Activated T-helper 1 cell treated with Interleukin-2 at 50 U/mL for 16 hours (primary cell): Measurements from ENCODE around the gene TAS1R2.

ENCODE experiments used
- DNase-seq: peaks from one replicate; pipeline ENCODE4 v3.0.0-alpha.2; 2020; ENCODE audit warnings: low read depth

TAS1R2 gene

GRCh38 chr1:18802231-18802630 is 57.2 kb downstream of the TAS1R2 start:
- no peak for DNase-seq

GRCh38 chr1:18800258-18800657 is 59.2 kb downstream of the TAS1R2 start:
- no peak for DNase-seq

- DNase-seq, result no peak
Observed at GRCh38 chr1:18799454-18799853, 60.0 kb downstream of the TAS1R2 start.

- no peak for DNase-seq
Observed at GRCh38 chr1:18798946-18799345, 60.5 kb downstream of the TAS1R2 start.

- DNase-seq, result no peak
Observed at GRCh38 chr1:18798533-18798932, 60.9 kb downstream of the TAS1R2 start.

- no peak for DNase-seq
Observed at GRCh38 chr1:18796950-18797349, 62.5 kb downstream of the TAS1R2 start.

- DNase-seq, result no peak
Observed at GRCh38 chr1:18795002-18795689, 64.3 kb downstream of the TAS1R2 start.

GRCh38 chr1:18794561-18794960 is 64.9 kb downstream of the TAS1R2 start:
- no peak for DNase-seq

GRCh38 chr1:18794051-18794450 is 65.4 kb downstream of the TAS1R2 start:
- DNase-seq, result no peak

GRCh38 chr1:18793164-18793563 is 66.3 kb downstream of the TAS1R2 start:
- no peak for DNase-seq

- DNase-seq, result no peak
Observed at GRCh38 chr1:18792747-18793146, 66.7 kb downstream of the TAS1R2 start.
